ENCODE results near the gene KAZN. TPM values are rescaled to one million over a fixed set of nuclear protein-coding genes. Genes with fewer than 3 reads are reported as not detected.

The KAZN gene
- total RNA-seq, 1 donor from 2014 or later = 33.5 TPM

- DNase-seq (no peak), ATAC-seq (peak; percentile 53)
- no peaks in the 10 kb centered on the region for H3K27me3 ChIP-seq
- no peaks in the 10 kb centered on the region for H3K4me1 ChIP-seq
- H3K9me3 ChIP-seq = no peaks in the 10 kb centered on the region
- no peak overlapping the region for H3K27ac ChIP-seq
- H3K36me3 ChIP-seq = no peaks in the 10 kb centered on the region
- intact Hi-C loops (cut with DNase I) = no loop called here
- no peak overlapping the region for H3K4me3 ChIP-seq
- TF ChIP-seq CTCF (IDR thresholded peaks at IDR 0.05) = peak; percentile 12
These were observed 227.7 kb downstream of the KAZN start for GRCh38 chr1:14826172-14826636.

- H3K4me1 ChIP-seq = no peaks in the 10 kb centered on the region
- H3K4me3 ChIP-seq = no peak overlapping the region
- intact Hi-C loops (cut with DNase I) = no loop called here
- no peaks in the 10 kb centered on the region for H3K27me3 ChIP-seq
- ATAC-seq = no peak
- H3K9me3 ChIP-seq = no peaks in the 10 kb centered on the region
- H3K27ac ChIP-seq = no peak overlapping the region
- DNase-seq = no peak
- no peaks in the 10 kb centered on the region for H3K36me3 ChIP-seq
- TF ChIP-seq CTCF (IDR thresholded peaks at IDR 0.05) = no peak
These were observed 228.3 kb downstream of the KAZN start for GRCh38 chr1:14826731-14827326.

GRCh38 chr1:14827870-14828269, 229.4 kb downstream of the KAZN start:
- no peaks in the 10 kb centered on the region for H3K9me3 ChIP-seq
- no peak for ATAC-seq
- no peaks in the 10 kb centered on the region for H3K36me3 ChIP-seq
- no peak overlapping the region for H3K27ac ChIP-seq
- DNase-seq = no peak
- no peaks in the 10 kb centered on the region for H3K27me3 ChIP-seq
- TF ChIP-seq CTCF (IDR thresholded peaks at IDR 0.05) = no peak
- no peaks in the 10 kb centered on the region for H3K4me1 ChIP-seq
- intact Hi-C loops (cut with DNase I) = no loop called here
- H3K4me3 ChIP-seq = no peak overlapping the region

GRCh38 chr1:14828665-14829064, 230.2 kb downstream of the KAZN start:
- DNase-seq (no peak), ATAC-seq (no peak)
- TF ChIP-seq CTCF (IDR thresholded peaks at IDR 0.05) = no peak
- Histone ChIP-seq H3K27ac (no peak overlapping the region), H3K27me3 (no peaks in the 10 kb centered on the region), H3K9me3 (no peaks in the 10 kb centered on the region), H3K4me1 (no peaks in the 10 kb centered on the region), H3K4me3 (no peak overlapping the region), H3K36me3 (no peaks in the 10 kb centered on the region)
- intact Hi-C loops (cut with DNase I) = no loop called here

- no peaks in the 10 kb centered on the region for H3K4me1 ChIP-seq
- intact Hi-C loops (cut with DNase I) = no loop called here
- H3K27me3 ChIP-seq = no peaks in the 10 kb centered on the region
- no peak for DNase-seq
- H3K27ac ChIP-seq = no peak overlapping the region
- ATAC-seq = no peak
- no peaks in the 10 kb centered on the region for H3K9me3 ChIP-seq
- H3K36me3 ChIP-seq = no peaks in the 10 kb centered on the region
- no peak for TF ChIP-seq CTCF (IDR thresholded peaks at IDR 0.05)
- H3K4me3 ChIP-seq = no peak overlapping the region
These were observed 237.2 kb downstream of the KAZN start for GRCh38 chr1:14835725-14836124.

All from upper lobe of right lung (tissue), 1 donor.